SKM-1 treated with dmso at 0.1 percent for 144 hours (cell line): ENCODE data around the gene MRPL58.

Source experiments
- DNase-seq: peaks from one replicate; lab custom pipeline; 2025; ENCODE audit not compliant: unreplicated experiment; lab: John Stamatoyannopoulos, UW

MRPL58 gene

DNA sequence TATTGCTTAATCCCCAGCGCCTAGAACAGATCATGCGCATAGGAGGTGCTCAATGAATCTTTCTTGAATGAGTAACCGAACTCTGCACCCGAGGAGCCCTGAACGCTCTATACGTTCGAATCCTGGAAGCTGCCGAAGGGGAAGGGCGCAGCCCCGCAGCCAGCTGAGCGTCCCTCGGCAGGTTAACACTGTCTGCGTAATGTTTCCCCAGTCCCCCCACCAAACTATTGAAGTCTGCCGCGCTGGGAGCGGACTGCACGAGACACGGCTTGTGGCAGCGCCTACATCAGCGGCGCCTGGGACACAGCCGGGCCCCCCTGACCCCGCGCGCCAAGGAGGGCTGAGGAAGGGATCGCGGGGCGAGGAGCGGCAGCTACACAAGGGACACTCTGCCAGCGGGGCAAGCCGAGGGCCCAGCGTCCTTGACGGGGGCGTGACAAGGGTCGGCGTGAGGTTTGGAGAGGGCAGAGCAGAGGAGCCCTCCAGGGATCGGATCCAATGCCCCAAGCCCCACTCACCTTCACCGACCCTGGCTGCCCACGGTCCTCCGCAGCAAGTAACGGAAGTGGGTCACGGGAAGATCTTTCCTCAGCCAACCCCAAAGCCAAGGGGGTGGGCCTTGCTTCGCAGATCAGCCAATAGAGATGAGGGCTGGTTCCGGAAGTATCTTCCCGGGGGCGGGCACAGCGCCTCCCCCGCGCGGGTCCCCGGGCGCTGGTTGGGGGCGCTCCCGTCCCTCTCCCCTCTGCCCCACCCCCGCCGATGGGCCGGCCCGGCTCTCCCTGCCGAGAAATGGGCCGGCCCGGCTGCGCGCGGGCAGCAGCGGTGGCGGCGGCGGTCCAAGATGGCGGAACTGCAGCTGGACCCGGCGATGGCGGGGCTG is 34.2 kb downstream of the MRPL58 start, which contains the start of the genes ATP5PD and KCTD2:
TSS of gene ATP5PD (minus strand) at position 563 of the 883 bp plus-strand sequence. CDS start 4,319 bp downstream, outside the sequence.
TSS of gene KCTD2 (plus strand) at position 819 of the 883 bp plus-strand sequence. CDS start at position 845, 26 bp downstream.
- DNase-seq = peak; percentile 94

DNA sequence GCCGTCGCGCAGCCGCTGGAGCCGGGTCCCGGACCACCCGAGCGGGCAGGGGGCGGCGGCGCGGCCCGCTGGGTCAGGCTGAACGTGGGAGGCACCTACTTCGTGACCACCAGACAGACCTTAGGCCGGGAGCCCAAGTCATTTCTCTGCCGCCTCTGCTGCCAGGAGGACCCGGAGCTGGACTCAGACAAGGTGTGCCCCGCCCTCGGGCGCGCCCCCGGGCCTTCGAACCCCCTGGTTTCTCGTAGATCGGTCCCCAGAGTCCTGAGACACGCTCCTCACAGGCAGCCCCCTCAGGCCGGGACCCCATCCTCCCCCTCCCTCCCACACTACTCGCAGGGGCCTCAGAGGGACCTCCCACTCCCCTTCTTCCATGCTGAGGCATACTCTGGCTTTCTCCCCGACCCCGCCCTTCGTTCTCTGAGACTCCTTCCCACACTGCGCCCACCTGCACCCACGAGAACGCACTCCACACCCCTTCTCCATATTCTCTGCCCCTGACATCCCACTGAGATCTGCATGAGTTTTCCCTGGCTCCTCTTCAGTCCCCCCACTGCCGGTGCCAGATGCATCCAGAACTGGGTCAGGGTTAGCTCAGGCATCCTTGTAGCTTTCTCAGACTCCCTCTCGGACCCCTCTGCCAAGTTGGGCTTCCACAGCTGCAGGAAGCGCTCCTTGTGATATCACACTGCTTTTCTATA is 35.1 kb downstream of the MRPL58 start:
- no peak for DNase-seq

DNA sequence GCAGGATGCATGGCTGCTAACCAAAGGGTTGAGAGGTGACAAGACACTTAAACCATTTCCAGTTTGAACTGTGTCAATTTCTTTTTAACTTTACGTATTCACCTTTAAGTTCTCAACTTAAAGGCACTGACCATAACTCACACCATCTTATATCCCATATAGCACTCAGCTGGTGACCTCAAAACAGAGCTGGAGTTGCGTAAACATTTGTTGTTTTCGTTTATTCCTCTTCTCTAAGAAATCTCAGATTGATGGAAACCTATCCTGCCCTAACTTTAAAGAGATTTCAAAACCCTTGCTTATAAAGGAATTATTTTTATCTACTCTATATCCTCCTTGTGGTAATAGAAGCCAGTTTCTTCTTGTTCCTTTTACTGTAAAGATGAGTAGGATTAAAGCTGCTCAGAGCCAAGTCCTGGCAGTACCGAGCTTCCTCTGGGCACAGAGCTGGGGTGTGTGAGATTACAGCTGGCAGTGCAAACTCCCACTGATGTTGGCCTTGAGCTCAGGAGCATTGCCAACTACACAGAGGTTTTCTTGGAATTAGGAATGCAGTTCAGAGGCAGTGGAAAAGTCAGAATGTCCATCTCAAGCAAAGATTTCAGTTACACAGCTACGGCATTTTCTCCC is 35.9 kb downstream of the MRPL58 start:
- no peak for DNase-seq

- no peak for DNase-seq
These were observed 36.6 kb downstream of the MRPL58 start for GRCh38 chr17:75049057-75049456.

DNA sequence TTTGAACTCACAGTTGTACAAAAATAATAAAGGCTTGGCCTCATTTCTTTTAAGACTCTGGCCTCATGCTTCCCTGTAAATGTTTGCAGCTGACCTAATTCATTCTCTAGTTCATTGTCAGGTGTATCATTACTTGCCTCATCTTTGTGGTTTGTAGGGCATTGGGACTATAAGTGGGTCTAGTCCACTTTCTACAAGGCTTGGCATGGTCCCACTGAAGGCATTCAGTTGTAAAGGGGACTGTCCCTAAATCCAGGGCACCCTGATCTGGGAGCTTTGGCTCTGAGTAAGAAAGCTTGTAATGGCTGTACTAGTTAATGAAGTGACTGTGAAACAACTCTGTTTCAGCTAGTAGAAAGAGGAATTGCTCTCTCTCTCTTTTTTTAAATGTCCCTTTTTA is 37.2 kb downstream of the MRPL58 start:
- DNase-seq = no peak

- no peak for DNase-seq
These were observed 39.5 kb downstream of the MRPL58 start for GRCh38 chr17:75051941-75052340.

GRCh38 chr17:75059369-75060345 is 47.2 kb downstream of the MRPL58 start:
- DNase-seq = no peak

DNA sequence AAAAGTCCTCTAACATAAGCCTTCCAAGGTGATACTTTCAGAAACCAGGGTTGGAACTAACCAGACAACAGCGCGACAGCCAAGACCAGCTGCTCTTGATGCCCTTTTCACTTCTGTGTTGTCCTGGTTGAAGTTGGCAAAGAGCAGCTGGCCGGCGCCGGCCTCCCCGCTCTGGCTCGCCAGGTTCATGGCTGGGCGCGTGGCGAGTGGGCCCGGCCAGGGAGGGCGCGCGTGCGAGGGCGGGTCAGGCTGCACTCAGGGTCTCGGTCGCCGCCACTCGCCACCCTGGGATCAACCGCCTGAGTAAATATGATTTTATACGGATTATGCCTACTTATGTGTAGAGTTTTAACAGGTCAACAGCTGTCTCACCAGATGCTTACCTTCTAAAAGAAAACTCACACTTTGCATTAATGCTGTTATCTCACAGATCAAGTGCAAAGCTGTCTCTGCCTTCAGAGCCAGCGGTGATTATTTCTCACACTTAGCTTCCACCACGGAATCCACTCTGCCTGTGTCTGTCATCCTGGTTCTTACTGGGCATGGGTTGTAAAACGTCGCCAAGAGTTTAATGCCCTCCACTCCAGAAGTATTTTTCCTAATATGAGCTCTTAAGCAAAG is 48.1 kb downstream of the MRPL58 start:
- DNase-seq = no peak

- DNase-seq = no peak
These were observed 48.6 kb downstream of the MRPL58 start for GRCh38 chr17:75061055-75061438.

GRCh38 chr17:75061618-75062017 is 49.1 kb downstream of the MRPL58 start:
- no peak for DNase-seq

DNA sequence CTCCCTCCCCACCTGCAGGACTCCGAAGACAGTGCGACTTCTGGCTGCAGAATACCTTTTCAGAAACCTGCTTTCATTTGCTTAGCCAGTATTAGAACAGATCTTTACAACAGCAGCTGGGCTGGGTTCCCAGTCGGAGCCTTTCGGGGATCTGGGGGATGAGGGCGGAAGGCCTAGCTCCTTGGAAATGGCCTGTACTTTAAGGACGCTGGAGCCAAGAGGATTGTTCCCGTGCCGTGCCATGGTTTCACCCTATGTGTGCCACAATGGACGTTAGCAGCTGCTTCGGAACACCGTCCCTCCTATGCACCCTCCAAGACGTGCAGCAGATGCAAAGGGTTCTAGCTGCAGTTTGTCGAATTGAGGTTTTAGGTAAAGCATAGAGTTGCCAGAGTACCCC is 50.7 kb downstream of the MRPL58 start:
- no peak for DNase-seq

DNA sequence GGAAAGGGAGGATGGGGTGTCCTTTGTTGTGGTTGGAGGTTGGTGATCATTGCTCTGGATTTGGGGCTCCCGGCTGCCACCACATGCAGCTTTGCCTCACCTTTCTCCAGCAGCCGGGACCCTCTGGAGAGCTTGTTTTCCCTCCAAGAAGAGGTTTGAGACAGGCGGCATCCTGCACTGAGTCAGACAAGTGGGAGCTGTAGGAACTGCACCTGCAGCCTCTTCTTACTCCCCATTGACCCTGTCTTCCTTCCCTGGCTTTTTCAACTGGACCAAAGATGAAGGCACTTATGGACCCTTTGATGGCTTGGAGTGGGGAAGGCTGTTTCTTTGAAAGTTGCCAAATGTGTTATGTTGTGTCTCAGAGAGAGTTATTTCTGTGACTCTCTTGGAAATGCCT is 51.2 kb downstream of the MRPL58 start:
- DNase-seq = no peak

GRCh38 chr17:75064040-75064439 is 51.6 kb downstream of the MRPL58 start:
- DNase-seq = no peak

DNA sequence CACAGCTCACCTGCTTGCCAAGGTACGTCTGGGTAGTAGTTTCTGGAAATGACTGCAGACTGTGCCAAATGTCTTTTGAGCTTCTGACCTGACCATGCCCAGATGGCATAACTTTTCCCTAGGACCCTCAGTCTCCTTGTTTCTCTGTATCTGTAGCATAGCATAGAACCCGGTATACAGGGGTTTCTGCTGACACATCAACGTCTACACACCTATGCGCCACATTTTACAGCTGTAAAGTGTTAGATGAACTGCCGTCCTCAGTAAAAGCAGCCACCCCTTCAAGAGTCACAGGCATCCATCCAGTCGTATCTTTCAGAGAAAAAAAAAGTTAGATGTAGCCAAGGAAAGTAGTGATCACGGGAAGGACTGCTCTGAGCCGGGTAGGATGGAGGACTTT is 52.0 kb downstream of the MRPL58 start:
- DNase-seq = no peak

- no peak for DNase-seq
These were observed 52.5 kb downstream of the MRPL58 start for GRCh38 chr17:75064867-75065561.

DNA sequence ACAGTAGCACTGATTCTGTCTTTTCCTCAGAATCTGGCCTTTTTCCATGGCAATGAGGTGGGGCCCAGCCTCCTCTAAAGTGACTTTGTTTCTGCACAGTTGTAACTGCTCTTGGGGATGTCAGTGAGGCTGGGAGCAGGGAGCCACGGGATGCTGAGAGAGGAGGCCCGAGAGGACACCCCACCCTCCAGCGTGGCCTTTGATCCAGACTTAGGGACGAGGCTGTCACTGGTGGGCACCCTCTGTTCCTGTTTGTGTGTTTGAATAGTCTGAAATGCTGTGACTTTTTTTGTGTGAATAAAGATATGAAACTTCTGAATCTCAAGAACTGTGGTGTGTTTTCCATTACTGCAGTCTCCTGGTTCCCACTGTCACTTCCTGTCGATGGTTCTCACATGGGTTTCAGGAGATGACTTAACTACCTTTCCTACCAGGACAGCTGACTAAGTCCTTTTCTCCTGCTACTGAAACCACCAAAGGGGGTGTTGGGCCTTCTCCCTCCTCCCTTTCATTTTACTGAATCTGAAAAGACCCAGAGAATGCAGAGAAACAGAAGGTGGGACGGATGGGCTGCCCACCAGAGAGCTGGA is 53.2 kb downstream of the MRPL58 start:
- no peak for DNase-seq

GRCh38 chr17:75067856-75068255 is 55.4 kb downstream of the MRPL58 start:
- no peak for DNase-seq

- no peak for DNase-seq
These were observed 56.3 kb downstream of the MRPL58 start for GRCh38 chr17:75068750-75069149.

DNA sequence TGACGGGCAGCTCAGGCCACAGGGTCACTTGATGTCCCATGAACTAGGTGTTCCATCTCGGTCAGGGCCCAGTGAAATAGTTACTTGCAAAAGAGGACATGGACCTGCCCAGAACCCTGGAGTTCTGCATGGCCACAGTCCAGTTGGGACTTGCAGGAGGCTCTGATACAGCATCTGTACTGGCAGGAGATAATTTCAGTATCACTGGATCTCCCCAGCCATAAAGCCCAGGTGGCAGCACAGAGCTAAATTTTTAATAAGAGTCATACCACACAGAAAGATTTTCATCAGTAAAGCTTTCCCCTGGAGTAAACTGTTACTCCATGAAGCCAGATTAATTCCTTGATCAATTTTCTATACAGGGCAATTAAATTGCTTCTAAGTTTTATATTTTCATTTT is 57.3 kb downstream of the MRPL58 start:
- no peak for DNase-seq
